Mesothelial cell of epicardium (in vitro differentiated cells): ENCODE measurements around the gene ASMTL. TPM values are rescaled to one million over a fixed set of nuclear protein-coding genes. Genes with fewer than 3 reads are reported as not detected.

Experiments
- DNase-seq, 2 experiments: peaks; one replicate each; pipeline ENCODE4 v3.0.0; 2021; ENCODE audit warnings: low spot score in 2 of 2; ENCODE audit not compliant: unreplicated experiment in 2 of 2
- H3K27ac Mint-ChIP-seq: 2 replicates; pipeline ENCODE4 v1.8.0; 2021; ENCODE audit warnings: mixed read lengths
- H3K27me3 Mint-ChIP-seq: 2 replicates; pipeline ENCODE4 v1.8.0; 2021; ENCODE audit warnings: low read depth, mixed read lengths
- H3K36me3 Mint-ChIP-seq: 2 replicates; pipeline ENCODE4 v1.8.0; 2021; ENCODE audit warnings: mixed read lengths
- H3K4me1 Mint-ChIP-seq: 2 replicates; pipeline ENCODE4 v1.8.0; 2021; ENCODE audit warnings: mixed read lengths
- H3K4me3 Mint-ChIP-seq: 2 replicates; pipeline ENCODE4 v1.8.0; 2021; ENCODE audit warnings: mild to moderate bottlenecking, moderate library complexity, mixed read lengths
- H3K9me3 Mint-ChIP-seq: 2 replicates; pipeline ENCODE4 v1.8.0; 2021; ENCODE audit warnings: mixed read lengths
- total RNA-seq: library from RNA; stranded (reverse); gene quantifications from 3 replicates; pipeline ENCODE4 v1.2.1, GENCODE V29; 2021
- TF ChIP-seq, protein P1 (sequence below): fragments of 200-600 bp; sonication (generic); IDR thresholded peaks from one replicate; pipeline ENCODE4 v1.5.0; 2021; ENCODE audit warnings: antibody characterized with exemption; ENCODE audit not compliant: unreplicated experiment

Gene ASMTL
- total RNA-seq, 1 donor from 2014 or later = 31.9 TPM

DNA sequence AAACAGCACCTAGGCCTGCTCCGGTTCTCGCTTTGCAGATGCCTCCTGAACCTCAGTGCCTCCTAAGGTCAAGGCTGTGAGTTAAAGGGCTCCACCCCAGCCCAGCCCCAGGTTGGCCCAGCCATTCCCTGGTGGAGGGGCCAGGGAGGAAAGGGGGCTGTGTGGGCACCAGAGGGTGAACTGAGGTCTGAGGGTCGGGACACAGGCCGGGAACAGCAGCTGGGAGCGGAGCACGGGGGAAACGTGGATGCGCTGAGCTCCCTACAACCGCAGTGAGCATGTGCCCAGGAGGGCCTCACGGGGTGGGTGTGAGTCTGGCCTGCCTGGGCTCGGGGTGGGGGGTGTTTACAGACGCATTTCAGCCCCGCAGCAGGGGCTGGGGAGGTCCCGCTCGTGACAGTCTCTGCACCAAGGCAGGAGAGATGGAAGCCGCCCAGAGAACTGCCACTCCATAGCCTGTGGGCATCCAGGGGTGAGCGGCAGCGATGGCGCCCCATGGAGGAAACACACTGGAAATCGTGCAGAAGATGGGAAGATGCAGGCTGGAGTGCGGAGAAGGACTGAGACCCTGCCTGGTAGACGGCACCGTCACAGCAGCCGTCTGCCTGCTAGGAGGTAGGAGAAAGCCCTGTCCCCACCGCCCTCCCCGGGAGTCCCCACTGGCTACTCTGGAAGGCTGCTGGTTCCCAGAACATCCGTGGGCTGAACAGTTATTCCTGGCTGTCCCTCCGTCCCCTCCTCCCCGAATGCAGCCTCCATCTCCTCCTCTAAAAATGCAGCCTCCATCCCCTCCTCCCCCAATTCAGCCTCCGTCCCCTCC lies 50.9 kb downstream of the ASMTL start:
- Mint-ChIP-seq H3K9me3 (no peaks in the 10 kb centered on the region), H3K27me3 (no peaks in the 10 kb centered on the region), H3K4me1 (no peaks in the 10 kb centered on the region), H3K27ac (no peak overlapping the region), H3K36me3 (no peaks in the 10 kb centered on the region), H3K4me3 (no peak overlapping the region)
- TF ChIP-seq, protein P1, sequence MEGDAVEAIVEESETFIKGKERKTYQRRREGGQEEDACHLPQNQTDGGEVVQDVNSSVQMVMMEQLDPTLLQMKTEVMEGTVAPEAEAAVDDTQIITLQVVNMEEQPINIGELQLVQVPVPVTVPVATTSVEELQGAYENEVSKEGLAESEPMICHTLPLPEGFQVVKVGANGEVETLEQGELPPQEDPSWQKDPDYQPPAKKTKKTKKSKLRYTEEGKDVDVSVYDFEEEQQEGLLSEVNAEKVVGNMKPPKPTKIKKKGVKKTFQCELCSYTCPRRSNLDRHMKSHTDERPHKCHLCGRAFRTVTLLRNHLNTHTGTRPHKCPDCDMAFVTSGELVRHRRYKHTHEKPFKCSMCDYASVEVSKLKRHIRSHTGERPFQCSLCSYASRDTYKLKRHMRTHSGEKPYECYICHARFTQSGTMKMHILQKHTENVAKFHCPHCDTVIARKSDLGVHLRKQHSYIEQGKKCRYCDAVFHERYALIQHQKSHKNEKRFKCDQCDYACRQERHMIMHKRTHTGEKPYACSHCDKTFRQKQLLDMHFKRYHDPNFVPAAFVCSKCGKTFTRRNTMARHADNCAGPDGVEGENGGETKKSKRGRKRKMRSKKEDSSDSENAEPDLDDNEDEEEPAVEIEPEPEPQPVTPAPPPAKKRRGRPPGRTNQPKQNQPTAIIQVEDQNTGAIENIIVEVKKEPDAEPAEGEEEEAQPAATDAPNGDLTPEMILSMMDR = no peak
- no peak for DNase-seq

DNA sequence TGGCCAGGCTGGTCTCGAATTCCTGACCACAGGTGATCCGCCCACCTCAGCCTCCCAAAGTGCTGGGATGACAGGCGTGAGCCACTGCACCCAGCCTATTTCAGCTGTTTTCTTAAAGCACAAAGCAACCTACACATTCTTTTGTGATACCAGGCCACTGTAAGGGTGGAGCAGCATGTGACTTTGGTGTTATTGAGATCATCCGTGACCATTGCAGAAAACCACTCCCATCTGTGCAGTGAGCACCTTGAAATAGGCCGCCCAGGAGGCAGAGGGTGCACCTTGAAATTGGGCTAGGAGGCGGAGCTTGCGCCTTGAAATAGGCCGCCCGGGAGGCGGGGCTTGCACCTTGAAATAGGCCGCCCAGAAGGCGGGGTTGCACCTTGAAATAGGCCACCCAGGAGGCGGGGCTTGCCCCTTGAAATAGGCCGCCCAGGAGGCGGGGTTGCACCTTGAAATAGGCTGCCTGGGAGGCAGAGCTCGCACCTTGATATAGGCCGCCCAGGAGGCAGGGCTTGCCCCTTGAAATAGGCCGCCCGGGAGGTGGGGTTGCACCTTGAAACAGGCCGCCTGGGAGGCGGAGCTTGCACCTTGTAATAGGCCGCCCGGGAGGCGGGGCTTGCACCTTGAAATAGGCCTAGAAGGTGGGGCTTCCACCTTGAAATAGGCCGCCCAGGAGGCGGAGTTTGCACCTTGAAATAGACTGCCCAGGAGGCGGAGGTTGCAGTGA lies 51.8 kb downstream of the ASMTL start:
- Mint-ChIP-seq H3K9me3 (no peaks in the 10 kb centered on the region), H3K4me3 (no peak overlapping the region), H3K27me3 (no peaks in the 10 kb centered on the region), H3K27ac (no peak overlapping the region), H3K36me3 (peaks cover 2% of the 10 kb centered on the region), H3K4me1 (no peaks in the 10 kb centered on the region)
- no peak for DNase-seq
- TF ChIP-seq, protein P1 = no peak

DNA sequence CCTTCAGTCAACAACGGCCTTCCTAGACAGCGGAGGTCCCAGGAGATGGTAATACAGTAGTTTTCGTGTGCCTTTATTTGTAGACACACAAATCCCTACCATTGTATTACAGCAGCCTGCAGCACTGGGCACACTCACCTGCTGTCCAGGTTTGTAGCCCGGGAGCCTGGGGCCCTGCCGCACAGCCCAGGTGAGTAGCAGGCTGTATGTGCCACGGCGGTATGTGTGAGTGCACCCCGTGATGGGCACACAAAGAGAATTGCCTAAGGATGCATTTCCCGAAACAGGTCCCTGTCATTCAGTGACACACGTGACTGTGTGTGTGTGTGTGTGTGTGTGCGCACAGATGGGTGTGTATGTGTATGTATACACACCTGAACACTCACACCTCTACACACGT lies 52.7 kb downstream of the ASMTL start:
- H3K27ac Mint-ChIP-seq = no peak overlapping the region
- TF ChIP-seq, protein P1 = no peak
- no peak overlapping the region for H3K4me3 Mint-ChIP-seq
- peaks cover 9% of the 10 kb centered on the region for H3K36me3 Mint-ChIP-seq
- no peak for DNase-seq
- no peaks in the 10 kb centered on the region for H3K4me1 Mint-ChIP-seq
- no peaks in the 10 kb centered on the region for H3K9me3 Mint-ChIP-seq
- no peaks in the 10 kb centered on the region for H3K27me3 Mint-ChIP-seq

DNA sequence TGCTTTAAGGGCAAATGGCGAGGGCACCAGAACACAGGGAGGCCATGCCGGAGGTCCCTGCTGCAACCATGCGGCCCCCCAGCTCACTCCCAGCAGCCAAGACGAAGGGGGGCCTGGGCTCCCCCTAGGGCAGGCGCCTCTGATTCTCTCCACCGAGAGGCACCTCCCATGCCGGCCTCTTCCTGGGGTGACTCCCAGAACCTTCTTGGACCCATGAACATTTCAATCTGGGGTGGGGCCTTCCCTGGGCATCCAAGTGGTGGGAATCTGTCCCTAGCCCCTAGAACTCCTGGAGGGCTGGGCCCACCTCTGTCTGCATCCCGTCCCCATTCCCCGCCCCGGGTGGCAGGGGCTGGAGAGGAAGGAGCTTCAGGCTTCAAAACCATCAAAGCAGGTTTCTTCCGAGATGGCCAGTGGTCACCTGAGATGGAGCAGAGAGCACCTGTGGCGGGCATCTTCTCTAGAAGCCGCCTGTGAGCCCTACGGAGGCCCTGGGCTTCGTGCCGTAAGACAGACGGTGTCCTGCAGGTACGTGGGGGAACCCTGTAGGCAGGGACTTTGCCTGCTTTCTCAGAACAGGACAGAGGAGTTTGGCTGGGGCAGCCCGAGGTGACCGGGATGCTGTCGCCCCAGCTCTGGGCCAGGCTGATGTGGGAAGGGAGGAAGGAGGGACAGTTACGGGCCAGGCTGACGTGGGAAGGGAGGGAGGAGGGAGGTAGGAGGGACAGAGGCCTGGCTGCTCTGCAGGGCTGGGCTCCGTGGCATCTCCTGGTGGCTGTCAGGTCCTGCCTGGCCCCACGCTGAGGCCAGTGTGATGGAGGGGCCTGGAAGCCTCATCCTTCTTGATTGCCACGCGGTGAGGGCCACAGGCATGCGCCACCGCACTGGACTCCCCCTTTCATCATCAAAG lies 54.0 kb downstream of the ASMTL start:
- Mint-ChIP-seq H3K9me3 (no peaks in the 10 kb centered on the region), H3K27ac (peak overlapping the region; percentile 61), H3K4me3 (no peak overlapping the region), H3K27me3 (no peaks in the 10 kb centered on the region), H3K4me1 (peaks cover 7% of the 10 kb centered on the region), H3K36me3 (peaks cover 9% of the 10 kb centered on the region)
- TF ChIP-seq, protein P1 = no peak
- DNase-seq = no peak

DNA sequence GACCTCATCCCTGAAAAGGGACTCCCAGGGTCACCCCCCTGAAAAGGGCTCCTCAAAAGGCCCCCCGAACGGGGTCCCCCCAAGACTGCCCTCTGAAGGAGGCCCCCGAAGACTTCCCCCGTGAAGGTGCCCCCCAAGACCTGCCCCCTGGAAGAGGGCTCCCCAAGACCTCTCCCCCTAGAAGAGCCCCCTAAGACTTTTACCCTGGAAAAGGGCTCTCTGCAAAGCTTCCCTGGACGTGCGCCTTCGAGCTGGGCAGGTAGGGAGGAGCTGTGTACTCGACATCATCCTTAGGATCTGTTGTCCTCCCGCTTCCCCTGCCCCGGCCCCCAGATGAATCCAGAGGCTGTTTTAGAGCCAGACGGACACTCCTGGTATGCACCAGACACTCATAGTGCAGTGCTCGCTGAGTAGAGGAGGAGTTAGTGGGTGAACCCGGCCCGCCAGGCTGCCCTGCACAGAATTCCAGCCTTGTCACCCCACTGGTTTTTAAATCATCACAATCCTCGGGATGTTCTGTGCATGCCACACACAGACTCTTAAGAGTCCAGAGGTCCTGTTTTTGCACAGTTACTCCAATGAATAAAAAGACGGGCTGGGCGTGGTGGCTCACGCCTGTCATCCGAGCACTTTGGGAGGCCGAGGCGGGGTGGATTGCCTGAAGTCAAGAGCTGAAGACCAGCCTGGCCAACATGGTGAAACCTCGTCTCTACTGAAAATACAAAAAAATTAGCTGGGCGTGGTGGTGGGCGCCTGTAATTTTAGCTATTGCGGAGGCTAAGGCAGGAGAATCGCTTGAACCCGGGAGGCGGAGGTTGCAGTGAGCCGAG lies 55.1 kb downstream of the ASMTL start:
- Mint-ChIP-seq H3K27me3 (no peaks in the 10 kb centered on the region), H3K4me3 (no peak overlapping the region), H3K27ac (peak overlapping the region; percentile 21), H3K9me3 (no peaks in the 10 kb centered on the region), H3K4me1 (peaks cover 13% of the 10 kb centered on the region), H3K36me3 (peaks cover 9% of the 10 kb centered on the region)
- TF ChIP-seq, protein P1 = no peak
- no peak for DNase-seq
